Ishikawa (cell line): ENCODE results near the gene SYNPO.

Experiments used
- CEBPB ChIP-seq: IDR thresholded peaks from 2 replicates; pipeline ENCODE4 v1.6.1; 2012
- CREB1 ChIP-seq: IDR thresholded peaks from 2 replicates; pipeline ENCODE4 v1.6.1; 2012; ENCODE audit warnings: low read depth
- EGR1 ChIP-seq: IDR thresholded peaks from 2 replicates; pipeline ENCODE4 v1.6.1; 2012
- EP300 ChIP-seq: IDR thresholded peaks from 2 replicates; pipeline ENCODE4 v1.6.1; 2012; ENCODE audit warnings: borderline replicate concordance
- FOXM1 ChIP-seq: IDR thresholded peaks from 2 replicates; pipeline ENCODE4 v1.6.1; 2012; ENCODE audit warnings: low read depth, borderline replicate concordance
- RAD21 ChIP-seq: IDR thresholded peaks from 2 replicates; pipeline ENCODE4 v1.6.1; 2012; ENCODE audit warnings: low read depth
- TCF12 ChIP-seq: IDR thresholded peaks from 2 replicates; pipeline ENCODE4 v1.6.1; 2012; ENCODE audit warnings: low read depth
- TEAD4 ChIP-seq: IDR thresholded peaks from 2 replicates; pipeline ENCODE4 v1.6.1; 2012
- YY1 ChIP-seq: IDR thresholded peaks from 2 replicates; pipeline ENCODE4 v1.6.1; 2012; ENCODE audit warnings: low read depth
- ZBTB7A ChIP-seq: IDR thresholded peaks from 2 replicates; pipeline ENCODE4 v1.6.1; 2012; ENCODE audit warnings: low read depth
- TF ChIP-seq, protein P1 (sequence below): IDR thresholded peaks from 2 replicates; pipeline ENCODE4 v1.6.1; 2012
- TF ChIP-seq, protein P2 (sequence below): IDR thresholded peaks from 2 replicates; pipeline ENCODE4 v1.6.1; 2012; ENCODE audit warnings: low read depth, mild to moderate bottlenecking
- TF ChIP-seq, protein P3 (sequence below): IDR thresholded peaks from 2 replicates; pipeline ENCODE4 v1.6.1; 2012

DNA sequence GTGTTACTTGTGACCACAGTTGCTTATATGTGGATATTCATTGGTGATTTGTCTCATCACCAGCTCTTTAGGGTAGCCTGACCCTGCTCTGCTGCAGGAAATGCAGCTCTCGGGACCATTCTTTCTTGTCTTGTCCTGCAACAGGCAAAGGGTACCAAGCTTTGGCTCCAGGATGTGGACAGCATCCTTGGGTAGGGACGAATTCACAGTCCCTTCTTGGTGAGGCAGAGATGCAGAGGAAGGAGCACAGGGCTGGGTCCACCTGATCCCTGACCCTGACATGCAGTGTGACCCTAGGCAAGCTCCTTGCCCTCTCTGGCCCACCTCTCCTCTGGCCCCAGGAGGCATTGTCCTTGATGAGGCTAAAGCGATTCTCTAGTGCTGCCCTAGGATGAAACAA is 37.0 kb upstream of the SYNPO start:
- TF ChIP-seq, protein P1, sequence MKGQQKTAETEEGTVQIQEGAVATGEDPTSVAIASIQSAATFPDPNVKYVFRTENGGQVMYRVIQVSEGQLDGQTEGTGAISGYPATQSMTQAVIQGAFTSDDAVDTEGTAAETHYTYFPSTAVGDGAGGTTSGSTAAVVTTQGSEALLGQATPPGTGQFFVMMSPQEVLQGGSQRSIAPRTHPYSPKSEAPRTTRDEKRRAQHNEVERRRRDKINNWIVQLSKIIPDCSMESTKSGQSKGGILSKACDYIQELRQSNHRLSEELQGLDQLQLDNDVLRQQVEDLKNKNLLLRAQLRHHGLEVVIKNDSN = no peak
- TF ChIP-seq CEBPB (no peak), RAD21 (no peak), YY1 (no peak), ZBTB7A (no peak), TCF12 (no peak), FOXM1 (no peak), CREB1 (no peak), TEAD4 (no peak), EP300 (no peak), EGR1 (no peak)
- TF ChIP-seq, protein P2, sequence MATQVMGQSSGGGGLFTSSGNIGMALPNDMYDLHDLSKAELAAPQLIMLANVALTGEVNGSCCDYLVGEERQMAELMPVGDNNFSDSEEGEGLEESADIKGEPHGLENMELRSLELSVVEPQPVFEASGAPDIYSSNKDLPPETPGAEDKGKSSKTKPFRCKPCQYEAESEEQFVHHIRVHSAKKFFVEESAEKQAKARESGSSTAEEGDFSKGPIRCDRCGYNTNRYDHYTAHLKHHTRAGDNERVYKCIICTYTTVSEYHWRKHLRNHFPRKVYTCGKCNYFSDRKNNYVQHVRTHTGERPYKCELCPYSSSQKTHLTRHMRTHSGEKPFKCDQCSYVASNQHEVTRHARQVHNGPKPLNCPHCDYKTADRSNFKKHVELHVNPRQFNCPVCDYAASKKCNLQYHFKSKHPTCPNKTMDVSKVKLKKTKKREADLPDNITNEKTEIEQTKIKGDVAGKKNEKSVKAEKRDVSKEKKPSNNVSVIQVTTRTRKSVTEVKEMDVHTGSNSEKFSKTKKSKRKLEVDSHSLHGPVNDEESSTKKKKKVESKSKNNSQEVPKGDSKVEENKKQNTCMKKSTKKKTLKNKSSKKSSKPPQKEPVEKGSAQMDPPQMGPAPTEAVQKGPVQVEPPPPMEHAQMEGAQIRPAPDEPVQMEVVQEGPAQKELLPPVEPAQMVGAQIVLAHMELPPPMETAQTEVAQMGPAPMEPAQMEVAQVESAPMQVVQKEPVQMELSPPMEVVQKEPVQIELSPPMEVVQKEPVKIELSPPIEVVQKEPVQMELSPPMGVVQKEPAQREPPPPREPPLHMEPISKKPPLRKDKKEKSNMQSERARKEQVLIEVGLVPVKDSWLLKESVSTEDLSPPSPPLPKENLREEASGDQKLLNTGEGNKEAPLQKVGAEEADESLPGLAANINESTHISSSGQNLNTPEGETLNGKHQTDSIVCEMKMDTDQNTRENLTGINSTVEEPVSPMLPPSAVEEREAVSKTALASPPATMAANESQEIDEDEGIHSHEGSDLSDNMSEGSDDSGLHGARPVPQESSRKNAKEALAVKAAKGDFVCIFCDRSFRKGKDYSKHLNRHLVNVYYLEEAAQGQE = no peak
- TF ChIP-seq, protein P3, sequence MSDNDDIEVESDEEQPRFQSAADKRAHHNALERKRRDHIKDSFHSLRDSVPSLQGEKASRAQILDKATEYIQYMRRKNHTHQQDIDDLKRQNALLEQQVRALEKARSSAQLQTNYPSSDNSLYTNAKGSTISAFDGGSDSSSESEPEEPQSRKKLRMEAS = no peak
